ENCODE data around the gene SULF2.
A peak's percentile ranks its signal among the peaks of the same experiment; 100 is the strongest.

The SULF2 gene

DNA sequence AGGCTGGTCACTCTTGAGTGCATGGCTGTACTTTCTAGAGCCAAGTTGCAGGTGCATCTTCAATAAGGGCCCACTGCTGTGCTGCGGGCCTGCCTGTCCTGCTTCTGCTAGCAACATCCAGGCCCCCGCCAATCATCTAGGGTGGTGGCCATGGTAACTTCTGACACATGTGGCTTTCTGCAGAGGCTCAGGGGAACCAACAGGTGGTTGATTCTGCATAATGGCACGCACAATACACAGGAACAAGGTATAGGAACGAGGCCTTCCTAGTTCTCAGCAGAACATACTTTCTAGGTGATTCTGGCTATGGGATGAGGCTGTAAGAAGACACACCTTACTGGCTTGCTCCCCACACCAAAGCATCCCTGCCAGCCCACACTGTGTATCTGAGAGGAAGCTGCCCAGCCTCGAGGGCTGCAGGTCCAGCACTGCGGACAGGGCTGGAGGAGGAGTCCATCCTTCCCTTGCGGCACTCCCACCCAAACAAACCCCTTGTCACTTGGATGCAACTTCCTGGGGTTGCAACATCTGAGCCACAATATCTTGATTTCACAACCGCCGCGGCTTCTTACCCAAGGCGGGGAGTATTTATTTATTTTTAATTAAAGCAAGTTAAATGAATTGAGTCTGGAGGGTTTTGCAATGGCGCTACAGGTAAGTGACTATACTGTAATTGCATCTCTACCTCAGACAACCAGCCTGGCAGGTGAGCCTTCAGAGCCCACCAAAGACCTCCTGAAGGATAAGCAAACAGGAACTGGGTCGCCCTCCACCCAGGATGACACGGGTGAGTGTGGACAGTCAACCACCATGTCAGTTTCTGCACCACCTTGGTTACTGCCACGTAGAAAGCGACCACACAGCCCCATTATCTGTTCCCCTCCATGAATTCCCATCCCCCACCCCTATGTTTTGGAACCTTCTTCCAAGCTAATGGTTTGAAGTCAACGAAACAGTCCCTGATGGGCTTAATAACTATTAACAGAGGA lies 49.6 kb downstream of the SULF2 start:
- H3K4me2 ChIP-seq = peak overlapping the region in 10 of 11 experiments; percentile 6 to 69 (median 54); a peak in 17 of 22 replicates
- peak in 8 of 11 experiments; percentile 12 to 79 (median 60); a peak in 12 of 22 replicates for TF ChIP-seq Cebpa-rat (IDR thresholded peaks at IDR 0.05)
- H3K27ac ChIP-seq = peak overlapping the region in 8 of 11 experiments; percentile 13 to 64 (median 35); a peak in 12 of 22 replicates
- peaks cover 0 to 65% (median 0%) of the 10 kb centered on the region in 11 experiments; a peak in 6 of 22 replicates for H3K36me3 ChIP-seq
- H3K9ac ChIP-seq = no peak overlapping the region
- no peak overlapping the region for H3K4me3 ChIP-seq
- H3K9me3 ChIP-seq (replicated peaks in 1 of 11) = peaks cover 0 to 46% (median 6%) of the 10 kb centered on the region in 11 experiments; a peak in 13 of 22 replicates
- H3K27me3 ChIP-seq = no peaks in the 10 kb centered on the region
- peaks cover 6 to 56% (median 32%) of the 10 kb centered on the region in 10 experiments for H3K4me1 ChIP-seq
- no peaks in the 10 kb centered on the region for H4K20me1 ChIP-seq

DNA sequence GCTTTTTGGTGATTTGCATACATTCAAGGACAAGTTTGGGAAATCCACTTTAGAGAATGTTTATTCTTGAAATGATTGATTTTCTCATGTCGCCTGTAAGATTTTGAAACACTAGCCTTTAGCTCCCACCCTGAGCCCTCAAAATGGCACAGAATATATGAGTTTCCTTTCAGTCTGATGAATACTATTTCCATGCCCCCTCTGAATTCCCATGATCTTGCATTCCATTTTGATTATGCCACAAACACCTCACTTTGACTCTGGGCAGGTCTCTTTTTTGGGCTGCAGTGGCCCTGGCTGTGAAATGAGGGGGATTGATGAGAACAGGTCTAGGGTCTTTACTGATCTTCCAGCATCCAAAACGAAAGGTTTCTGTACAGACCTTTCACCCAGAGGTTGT lies 50.4 kb downstream of the SULF2 start:
- peaks cover 0 to 65% (median 0%) of the 10 kb centered on the region in 11 experiments; a peak in 6 of 22 replicates for H3K36me3 ChIP-seq
- TF ChIP-seq Cebpa-rat (IDR thresholded peaks at IDR 0.05) = no peak
- no peak overlapping the region for H3K4me3 ChIP-seq
- peaks cover 0 to 46% (median 6%) of the 10 kb centered on the region in 11 experiments; a peak in 13 of 22 replicates for H3K9me3 ChIP-seq (replicated peaks in 1 of 11)
- H3K9ac ChIP-seq = no peak overlapping the region
- peak overlapping the region in 1 of 11 experiments; percentile 69; a peak in 2 of 22 replicates for H3K4me2 ChIP-seq
- peak overlapping the region in 4 of 11 experiments; percentile 19 to 64 (median 54); a peak in 6 of 22 replicates for H3K27ac ChIP-seq
- no peaks in the 10 kb centered on the region for H3K27me3 ChIP-seq
- H4K20me1 ChIP-seq = no peaks in the 10 kb centered on the region
- peaks cover 6 to 56% (median 35%) of the 10 kb centered on the region in 10 experiments for H3K4me1 ChIP-seq

- peaks cover 0 to 59% (median 0%) of the 10 kb centered on the region in 11 experiments; a peak in 6 of 22 replicates for H3K36me3 ChIP-seq
- no peak for TF ChIP-seq Cebpa-rat (IDR thresholded peaks at IDR 0.05)
- H4K20me1 ChIP-seq = no peaks in the 10 kb centered on the region
These were observed 51.4 kb downstream of the SULF2 start for GRCh38 chr20:47733892-47734291.

GRCh38 chr20:47730744-47731143 lies 54.5 kb downstream of the SULF2 start:
- H4K20me1 ChIP-seq = no peaks in the 10 kb centered on the region
- no peak overlapping the region for H3K4me3 ChIP-seq
- H3K4me2 ChIP-seq = peak overlapping the region in 2 of 11 experiments; percentile 93 to 97; a peak in 1 of 22 replicates
- peaks cover 47 to 74% (median 62%) of the 10 kb centered on the region in 10 experiments for H3K4me1 ChIP-seq
- peaks cover 0 to 40% (median 0%) of the 10 kb centered on the region in 11 experiments; a peak in 5 of 22 replicates for H3K36me3 ChIP-seq
- peaks cover 0 to 15% (median 0%) of the 10 kb centered on the region in 11 experiments; a peak in 5 of 22 replicates for H3K9me3 ChIP-seq (replicated peaks in 1 of 11)
- no peaks in the 10 kb centered on the region for H3K27me3 ChIP-seq
- TF ChIP-seq Cebpa-rat (IDR thresholded peaks at IDR 0.05) = no peak
- peak overlapping the region in 3 of 11 experiments; percentile 4 to 97 (median 94); a peak in 1 of 22 replicates for H3K27ac ChIP-seq
- no peak overlapping the region for H3K9ac ChIP-seq

More at GRCh38 chr20:47733892-47734291, 51.4 kb downstream of the SULF2 start:
- Histone ChIP-seq H3K9me3 (replicated peaks in 1 of 11) (peaks cover 0 to 40% (median 6%) of the 10 kb centered on the region in 11 experiments; a peak in 13 of 22 replicates), H3K4me2 (no peak overlapping the region), H3K9ac (no peak overlapping the region), H3K27ac (no peak overlapping the region), H3K4me3 (no peak overlapping the region), H3K4me1 (peaks cover 16 to 63% (median 42%) of the 10 kb centered on the region in 10 experiments), H3K27me3 (no peaks in the 10 kb centered on the region)

DNA sequence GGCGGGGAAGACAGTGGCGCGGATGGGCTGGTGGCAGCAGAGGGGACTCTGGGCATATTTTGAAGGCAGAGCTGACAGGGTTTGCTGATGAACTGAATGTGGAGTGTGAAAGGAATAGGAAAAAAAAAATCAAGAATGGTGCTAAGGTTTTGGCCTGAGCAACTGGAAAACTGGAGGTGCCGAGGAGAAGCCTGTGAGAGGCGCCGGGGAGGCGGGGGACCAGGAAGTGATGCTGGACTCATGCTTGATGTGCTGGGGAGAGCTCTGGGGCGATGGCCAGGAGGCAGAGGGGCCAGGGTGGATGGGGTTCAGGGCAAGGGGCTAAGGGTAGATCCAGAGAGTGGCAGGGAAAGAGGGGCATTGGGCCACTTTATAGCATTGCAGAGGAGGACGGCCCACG lies 55.8 kb downstream of the SULF2 start:
- H3K9ac ChIP-seq = peak overlapping the region; percentile 78 to 90 (median 83); a peak in 19 of 22 replicates
- H3K27me3 ChIP-seq = no peaks in the 10 kb centered on the region
- H3K27ac ChIP-seq = peak overlapping the region; percentile 70 to 97 (median 95); a peak in 21 of 22 replicates
- peak overlapping the region; percentile 87 to 98 (median 94); a peak in 19 of 22 replicates for H3K4me2 ChIP-seq
- H3K9me3 ChIP-seq (replicated peaks in 1 of 11) = peaks cover 0 to 3% (median 0%) of the 10 kb centered on the region in 11 experiments; a peak in 5 of 22 replicates
- H3K36me3 ChIP-seq = peaks cover 0 to 29% (median 0%) of the 10 kb centered on the region in 11 experiments; a peak in 5 of 22 replicates
- H3K4me1 ChIP-seq = peaks cover 51 to 76% (median 64%) of the 10 kb centered on the region in 10 experiments
- no peak for TF ChIP-seq Cebpa-rat (IDR thresholded peaks at IDR 0.05)
- H4K20me1 ChIP-seq = no peaks in the 10 kb centered on the region
- H3K4me3 ChIP-seq = no peak overlapping the region; a peak in 1 of 20 replicates

DNA sequence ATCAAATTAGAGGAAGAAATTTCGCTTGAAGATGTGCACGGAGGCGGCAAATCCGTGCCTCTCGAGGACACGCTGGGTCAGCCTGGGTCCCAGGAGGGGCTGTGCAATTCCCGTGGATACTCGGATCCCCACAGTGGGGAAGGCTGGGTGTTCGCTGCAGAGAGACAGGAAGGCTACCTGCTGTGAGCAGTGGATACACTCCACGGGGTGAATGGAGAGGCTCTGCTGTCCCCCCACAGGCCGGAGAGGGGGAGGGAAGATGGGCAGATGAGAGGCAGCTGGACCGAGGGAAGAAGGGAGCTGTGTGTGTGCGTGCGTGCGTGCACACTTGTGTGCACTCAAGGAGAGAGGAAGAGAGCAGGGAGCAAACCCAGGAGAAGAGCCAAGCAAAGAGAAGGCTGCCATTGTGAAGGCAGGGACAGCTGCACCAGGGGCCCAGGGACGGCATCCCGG lies 57.3 kb downstream of the SULF2 start:
- no peaks in the 10 kb centered on the region for H3K27me3 ChIP-seq
- TF ChIP-seq Cebpa-rat (IDR thresholded peaks at IDR 0.05) = peak in 4 of 11 experiments; percentile 60 to 73 (median 66); a peak in 9 of 22 replicates
- peaks cover 57 to 90% (median 76%) of the 10 kb centered on the region in 10 experiments for H3K4me1 ChIP-seq
- H4K20me1 ChIP-seq = no peaks in the 10 kb centered on the region
- peak overlapping the region; percentile 87 to 98 (median 94) for H3K4me2 ChIP-seq
- peak overlapping the region; percentile 70 to 97 (median 95) for H3K27ac ChIP-seq
- H3K4me3 ChIP-seq = peak overlapping the region; percentile 8 to 61 (median 45); a peak in 18 of 20 replicates
- peak overlapping the region; percentile 78 to 90 (median 83) for H3K9ac ChIP-seq
- peaks cover 0 to 16% (median 0%) of the 10 kb centered on the region in 11 experiments; a peak in 3 of 22 replicates for H3K36me3 ChIP-seq
- H3K9me3 ChIP-seq (replicated peaks in 1 of 11) = no peaks in the 10 kb centered on the region

- Histone ChIP-seq H4K20me1 (no peaks in the 10 kb centered on the region), H3K27ac (peak overlapping the region; percentile 72 to 97 (median 95); a peak in 21 of 22 replicates), H3K9ac (peak overlapping the region; percentile 36 to 90 (median 83); a peak in 21 of 22 replicates), H3K27me3 (no peaks in the 10 kb centered on the region), H3K36me3 (peaks cover 0 to 10% (median 0%) of the 10 kb centered on the region in 11 experiments; a peak in 3 of 22 replicates), H3K4me3 (peak overlapping the region in 9 of 10 experiments; percentile 23 to 57 (median 39); a peak in 12 of 20 replicates), H3K9me3 (replicated peaks in 1 of 11) (no peaks in the 10 kb centered on the region), H3K4me1 (peaks cover 61 to 95% (median 80%) of the 10 kb centered on the region in 10 experiments), H3K4me2 (peak overlapping the region; percentile 87 to 98 (median 94))
- TF ChIP-seq Cebpa-rat (IDR thresholded peaks at IDR 0.05) = peak; percentile 76 to 98 (median 96); a peak in 21 of 22 replicates
These were observed 58.0 kb downstream of the SULF2 start for GRCh38 chr20:47727170-47727880.

Data from BLaER1 treated with 17β-estradiol and CSF1 and Interleukin-3, amounts not matched to agents 10 nM and 100 nM (cell line).